K562 (cell line): ENCODE measurements around the gene CEP85L. TPM values are rescaled to one million over a fixed set of nuclear protein-coding genes. Genes with fewer than 3 reads are reported as not detected.

Experiments
- BRD9 ChIP-seq: fragments of 450-650 bp; IDR thresholded peaks from 2 replicates; pipeline ENCODE4 v1.6.1; 2018; ENCODE audit warnings: low read depth; ENCODE audit not compliant: partially characterized antibody
- BRF1 ChIP-seq: IDR thresholded peaks from 3 replicates; pipeline ENCODE4 v1.6.1; 2011; ENCODE audit warnings: borderline replicate concordance, mild to moderate bottlenecking; ENCODE audit not compliant: insufficient read length; ENCODE audit errors: extremely low read depth
- GTF2A2 ChIP-seq: IDR thresholded peaks from 2 replicates; pipeline ENCODE4 v1.6.1; 2016; ENCODE audit warnings: mild to moderate bottlenecking, missing genetic modification characterization, missing compliant biosample characterization
- KDM4B ChIP-seq, 2 experiments: fragments of 450-650 bp in 1 of 2; sonication (generic) in 1 of 2; IDR thresholded peaks; 2 replicates each; pipeline ENCODE4 v1.6.1; 2016 to 2017; ENCODE audit warnings: borderline replicate concordance in 2 of 2, antibody characterized with exemption in 1 of 2, low read depth in 1 of 2, mild to moderate bottlenecking in 1 of 2
- NCOA4 ChIP-seq: fragments of 450-650 bp; IDR thresholded peaks from 2 replicates; pipeline ENCODE4 v1.6.1; 2018; ENCODE audit warnings: mild to moderate bottlenecking; ENCODE audit not compliant: partially characterized antibody
- TCF3 ChIP-seq: sonication (generic); formaldehyde crosslinking; IDR thresholded peaks from 2 replicates; pipeline ENCODE4 v1.4.0; 2020; ENCODE audit warnings: mild to moderate bottlenecking, missing genetic modification reagents
- TRIM24 ChIP-seq, 2 experiments: fragments of 450-650 bp; IDR thresholded peaks; 2 replicates each; pipeline ENCODE4 v1.6.1; 2016
- ZNF696 ChIP-seq: fragments of 250-450 bp; sonication (Bioruptor Pico); conservative IDR thresholded peaks from 2 replicates; pipeline ENCODE4 v1.4.0; 2020; ENCODE audit warnings: mild to moderate bottlenecking, moderate library complexity
- polyA plus RNA-seq, 8 experiments: library from polyadenylated mRNA; depleted of rRNA in 4 of 8; stranded (reverse) in 5 of 8; unstranded in 3 of 8; fragments of >200 nt; fragmentation: Nextera tagmentation in 2 of 8; fragmentation: Illumina TruSeq in 1 of 8; extraction: Ambion mirVana in 2 of 8; extraction: Trizol in 1 of 8; gene quantifications; 2 replicates each; pipeline versions ENCODE4 v1.2.1 to v1.2.3, GENCODE V29; 2011 to 2014; ENCODE audit warnings: inconsistent platforms in 1 of 8, missing spikeins in 1 of 8
- total RNA-seq, 7 experiments: library from RNA; depleted of rRNA in 6 of 7; stranded (reverse); fragments of >200 nt in 6 of 7; fragmentation: Illumina TruSeq in 2 of 7; extraction: Trizol in 2 of 7; gene quantifications; 2 replicates each; pipeline versions ENCODE4 v1.2.1 to v1.2.3, GENCODE V29; 2011 to 2021; ENCODE audit warnings: low replicate concordance in 1 of 7
- TF ChIP-seq, protein P1 (sequence below), 2 experiments: fragments of 450-650 bp in 1 of 2; sonication (generic) in 1 of 2; formaldehyde crosslinking in 1 of 2; IDR thresholded peaks; 2 replicates each; pipeline versions ENCODE4 v1.7.1 to v1.9.0; 2016 to 2022; ENCODE audit warnings: inconsistent platforms in 1 of 2, mild to moderate bottlenecking in 1 of 2, missing genetic modification reagents in 1 of 2
- TF ChIP-seq, protein P2 (sequence below), 2 experiments: fragments of 450-650 bp; IDR thresholded peaks; 2 replicates each; pipeline ENCODE4 v1.6.1; 2016; ENCODE audit warnings: mild to moderate bottlenecking in 2 of 2, borderline replicate concordance in 1 of 2, low read depth in 1 of 2, moderate library complexity in 1 of 2

Gene CEP85L
- total and polyA plus RNA-seq, 9 of the 15 experiments (the other 6 are each of a cell fraction or from before 2014, with no cell fraction given), result 4.5 to 15.8 (median 8.3) TPM

DNA sequence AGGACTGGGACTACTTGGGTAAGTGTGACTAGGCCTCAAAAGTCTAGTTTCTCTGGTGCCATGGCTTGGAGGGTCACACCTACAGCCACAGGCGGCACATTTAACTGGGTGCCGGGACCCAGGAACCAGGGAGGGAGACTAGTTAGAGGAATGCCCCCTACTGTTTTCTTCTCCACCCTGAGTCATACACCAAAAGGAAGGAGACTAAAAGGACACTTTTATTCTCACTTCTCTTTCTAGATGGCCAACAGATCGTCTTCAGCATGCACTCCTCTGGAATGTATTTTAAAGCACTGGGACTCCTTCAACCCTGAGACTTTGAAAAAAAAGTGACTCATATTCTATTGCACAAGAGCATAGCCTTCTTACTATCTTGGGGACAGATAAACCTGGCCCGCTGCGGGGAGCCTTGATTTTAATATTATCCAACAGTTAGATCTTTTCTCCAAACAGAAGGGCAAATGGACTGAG lies 69.9 kb downstream of the CEP85L start (continued):
- TF ChIP-seq KDM4B (IDR thresholded peaks at IDR 0.05; ENCODE audit: borderline replicate concordance in 2 of 2, low read depth in 1 of 2) (no peak), BRF1 (no peak), GTF2A2 (tag) (no peak), TRIM24 (IDR thresholded peaks at IDR 0.05) (peak; percentile 40 to 73; a peak in 2 of 4 replicates), TCF3 (no peak), ZNF696 (CRISPR knock-in tag) (no peak), BRD9 (no peak), NCOA4 (no peak)
- TF ChIP-seq, protein P1, sequence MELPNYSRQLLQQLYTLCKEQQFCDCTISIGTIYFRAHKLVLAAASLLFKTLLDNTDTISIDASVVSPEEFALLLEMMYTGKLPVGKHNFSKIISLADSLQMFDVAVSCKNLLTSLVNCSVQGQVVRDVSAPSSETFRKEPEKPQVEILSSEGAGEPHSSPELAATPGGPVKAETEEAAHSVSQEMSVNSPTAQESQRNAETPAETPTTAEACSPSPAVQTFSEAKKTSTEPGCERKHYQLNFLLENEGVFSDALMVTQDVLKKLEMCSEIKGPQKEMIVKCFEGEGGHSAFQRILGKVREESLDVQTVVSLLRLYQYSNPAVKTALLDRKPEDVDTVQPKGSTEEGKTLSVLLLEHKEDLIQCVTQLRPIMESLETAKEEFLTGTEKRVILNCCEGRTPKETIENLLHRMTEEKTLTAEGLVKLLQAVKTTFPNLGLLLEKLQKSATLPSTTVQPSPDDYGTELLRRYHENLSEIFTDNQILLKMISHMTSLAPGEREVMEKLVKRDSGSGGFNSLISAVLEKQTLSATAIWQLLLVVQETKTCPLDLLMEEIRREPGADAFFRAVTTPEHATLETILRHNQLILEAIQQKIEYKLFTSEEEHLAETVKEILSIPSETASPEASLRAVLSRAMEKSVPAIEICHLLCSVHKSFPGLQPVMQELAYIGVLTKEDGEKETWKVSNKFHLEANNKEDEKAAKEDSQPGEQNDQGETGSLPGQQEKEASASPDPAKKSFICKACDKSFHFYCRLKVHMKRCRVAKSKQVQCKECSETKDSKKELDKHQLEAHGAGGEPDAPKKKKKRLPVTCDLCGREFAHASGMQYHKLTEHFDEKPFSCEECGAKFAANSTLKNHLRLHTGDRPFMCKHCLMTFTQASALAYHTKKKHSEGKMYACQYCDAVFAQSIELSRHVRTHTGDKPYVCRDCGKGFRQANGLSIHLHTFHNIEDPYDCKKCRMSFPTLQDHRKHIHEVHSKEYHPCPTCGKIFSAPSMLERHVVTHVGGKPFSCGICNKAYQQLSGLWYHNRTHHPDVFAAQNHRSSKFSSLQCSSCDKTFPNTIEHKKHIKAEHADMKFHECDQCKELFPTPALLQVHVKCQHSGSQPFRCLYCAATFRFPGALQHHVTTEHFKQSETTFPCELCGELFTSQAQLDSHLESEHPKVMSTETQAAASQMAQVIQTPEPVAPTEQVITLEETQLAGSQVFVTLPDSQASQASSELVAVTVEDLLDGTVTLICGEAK (IDR thresholded peaks at IDR 0.05), result no peak
- TF ChIP-seq, protein P1 (CRISPR knock-in tag; IDR thresholded peaks at IDR 0.05), result no peak
- TF ChIP-seq, protein P2, sequence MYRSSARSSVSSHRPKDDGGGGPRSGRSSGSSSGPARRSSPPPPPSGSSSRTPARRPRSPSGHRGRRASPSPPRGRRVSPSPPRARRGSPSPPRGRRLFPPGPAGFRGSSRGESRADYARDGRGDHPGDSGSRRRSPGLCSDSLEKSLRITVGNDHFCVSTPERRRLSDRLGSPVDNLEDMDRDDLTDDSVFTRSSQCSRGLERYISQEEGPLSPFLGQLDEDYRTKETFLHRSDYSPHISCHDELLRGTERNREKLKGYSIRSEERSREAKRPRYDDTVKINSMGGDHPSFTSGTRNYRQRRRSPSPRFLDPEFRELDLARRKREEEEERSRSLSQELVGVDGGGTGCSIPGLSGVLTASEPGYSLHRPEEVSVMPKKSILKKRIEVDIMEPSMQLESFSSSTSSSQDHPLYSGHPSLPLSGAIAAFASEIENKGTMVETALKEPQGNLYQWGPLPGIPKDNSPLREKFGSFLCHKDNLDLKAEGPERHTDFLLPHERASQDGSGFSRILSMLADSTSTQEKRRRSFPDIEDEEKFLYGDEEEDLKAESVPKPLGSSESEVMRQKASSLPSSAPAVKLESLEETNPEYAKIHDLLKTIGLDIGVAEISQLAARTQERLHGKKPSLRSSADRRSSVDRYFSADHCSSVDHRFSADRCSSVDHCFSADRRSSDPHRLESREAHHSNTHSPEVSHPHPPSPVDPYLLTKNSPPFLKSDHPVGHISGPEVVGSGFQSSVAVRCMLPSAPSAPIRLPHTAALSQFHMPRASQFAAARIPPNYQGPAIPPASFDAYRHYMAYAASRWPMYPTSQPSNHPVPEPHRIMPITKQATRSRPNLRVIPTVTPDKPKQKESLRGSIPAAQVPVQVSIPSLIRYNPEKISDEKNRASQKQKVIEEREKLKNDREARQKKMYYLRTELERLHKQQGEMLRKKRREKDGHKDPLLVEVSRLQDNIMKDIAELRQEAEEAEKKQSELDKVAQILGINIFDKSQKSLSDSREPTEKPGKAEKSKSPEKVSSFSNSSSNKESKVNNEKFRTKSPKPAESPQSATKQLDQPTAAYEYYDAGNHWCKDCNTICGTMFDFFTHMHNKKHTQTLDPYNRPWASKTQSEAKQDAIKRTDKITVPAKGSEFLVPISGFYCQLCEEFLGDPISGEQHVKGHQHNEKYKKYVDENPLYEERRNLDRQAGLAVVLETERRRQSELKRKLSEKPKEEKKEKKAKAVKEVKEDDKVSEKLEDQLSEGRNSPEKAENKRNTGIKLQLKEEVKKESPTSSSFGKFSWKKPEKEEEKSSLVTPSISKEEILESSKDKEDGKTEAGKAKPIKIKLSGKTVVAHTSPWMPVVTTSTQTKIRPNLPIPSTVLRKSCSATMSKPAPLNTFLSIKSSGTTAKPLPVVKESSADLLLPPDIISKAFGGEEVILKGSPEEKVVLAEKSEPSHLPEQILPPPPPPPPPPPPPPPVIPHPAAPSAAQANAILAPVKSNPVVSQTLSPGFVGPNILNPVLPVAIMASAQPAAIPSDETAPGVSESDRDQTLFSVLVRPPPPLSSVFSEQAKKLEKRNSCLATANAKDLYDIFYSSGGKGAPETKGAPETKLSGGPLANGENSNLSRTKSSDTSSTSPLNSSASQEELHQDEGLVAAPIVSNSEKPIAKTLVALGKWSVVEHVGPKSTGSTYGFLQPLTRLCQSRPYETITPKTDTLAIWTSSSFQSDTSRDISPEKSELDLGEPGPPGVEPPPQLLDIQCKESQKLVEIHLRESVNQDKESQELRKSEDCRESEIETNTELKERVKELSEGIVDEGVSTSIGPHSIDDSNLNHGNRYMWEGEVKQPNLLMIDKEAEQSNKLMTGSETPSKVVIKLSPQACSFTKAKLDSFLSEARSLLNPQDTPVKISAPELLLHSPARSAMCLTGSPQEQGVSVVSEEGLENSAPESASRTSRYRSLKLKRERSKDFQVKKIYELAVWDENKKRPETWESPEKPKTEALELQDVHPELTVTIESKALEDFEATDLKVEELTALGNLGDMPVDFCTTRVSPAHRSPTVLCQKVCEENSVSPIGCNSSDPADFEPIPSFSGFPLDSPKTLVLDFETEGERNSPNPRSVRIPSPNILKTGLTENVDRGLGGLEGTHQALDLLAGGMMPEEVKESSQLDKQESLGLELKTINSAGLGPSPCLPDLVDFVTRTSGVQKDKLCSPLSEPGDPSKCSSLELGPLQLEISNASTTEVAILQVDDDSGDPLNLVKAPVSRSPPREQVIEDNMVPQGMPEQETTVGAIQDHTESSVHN (IDR thresholded peaks at IDR 0.05; ENCODE audit: borderline replicate concordance in 1 of 2, low read depth in 1 of 2), result no peak
